C4-2B (cell line): ENCODE data around the gene RPS8.
"Not testable (repeated sequence)": the region's sequence is repeated elsewhere in the genome, so short reads cannot be mapped to it uniquely, and the experiment has no call there.

ENCODE experiments used
- H3K27ac ChIP-seq: fragments of 450-650 bp; 2 replicates; pipeline ENCODE4 v1.5.1; 2017
- CTCF ChIP-seq: fragments of 450-650 bp; conservative IDR thresholded peaks from 2 replicates; pipeline ENCODE4 v1.5.1; 2017; ENCODE audit warnings: mild to moderate bottlenecking
- ZFX ChIP-seq: fragments of 450-650 bp; IDR thresholded peaks from 2 replicates; pipeline ENCODE4 v1.6.1; 2017

RPS8 gene

GRCh38 chr1:44740179-44740617 is 35.1 kb upstream of the RPS8 start:
- TF ChIP-seq CTCF (no peak), ZFX (no peak)
- H3K27ac ChIP-seq = peak overlapping the region; percentile 93

GRCh38 chr1:44743211-44743610 is 32.1 kb upstream of the RPS8 start:
- H3K27ac ChIP-seq = no peak overlapping the region
- TF ChIP-seq CTCF = no peak
- TF ChIP-seq ZFX = no peak

- no peak overlapping the region for H3K27ac ChIP-seq
- TF ChIP-seq CTCF (no peak), ZFX (no peak)
Measured at GRCh38 chr1:44747878-44748277, 27.5 kb upstream of the RPS8 start.

GRCh38 chr1:44757420-44757819 is 17.9 kb upstream of the RPS8 start:
- no peak for TF ChIP-seq CTCF
- TF ChIP-seq ZFX = no peak
- no peak overlapping the region for H3K27ac ChIP-seq

- TF ChIP-seq ZFX = no peak
- no peak for TF ChIP-seq CTCF
- no peak overlapping the region for H3K27ac ChIP-seq
Measured at GRCh38 chr1:44759077-44759476, 16.3 kb upstream of the RPS8 start.

GRCh38 chr1:44760876-44761275 is 14.5 kb upstream of the RPS8 start:
- no peak for TF ChIP-seq ZFX
- TF ChIP-seq CTCF = no peak

GRCh38 chr1:44766421-44766820 is 8.9 kb upstream of the RPS8 start:
- H3K27ac ChIP-seq = not testable (repeated sequence)

More at GRCh38 chr1:44760876-44761275, 14.5 kb upstream of the RPS8 start:
- no peak overlapping the region for H3K27ac ChIP-seq

DNA sequence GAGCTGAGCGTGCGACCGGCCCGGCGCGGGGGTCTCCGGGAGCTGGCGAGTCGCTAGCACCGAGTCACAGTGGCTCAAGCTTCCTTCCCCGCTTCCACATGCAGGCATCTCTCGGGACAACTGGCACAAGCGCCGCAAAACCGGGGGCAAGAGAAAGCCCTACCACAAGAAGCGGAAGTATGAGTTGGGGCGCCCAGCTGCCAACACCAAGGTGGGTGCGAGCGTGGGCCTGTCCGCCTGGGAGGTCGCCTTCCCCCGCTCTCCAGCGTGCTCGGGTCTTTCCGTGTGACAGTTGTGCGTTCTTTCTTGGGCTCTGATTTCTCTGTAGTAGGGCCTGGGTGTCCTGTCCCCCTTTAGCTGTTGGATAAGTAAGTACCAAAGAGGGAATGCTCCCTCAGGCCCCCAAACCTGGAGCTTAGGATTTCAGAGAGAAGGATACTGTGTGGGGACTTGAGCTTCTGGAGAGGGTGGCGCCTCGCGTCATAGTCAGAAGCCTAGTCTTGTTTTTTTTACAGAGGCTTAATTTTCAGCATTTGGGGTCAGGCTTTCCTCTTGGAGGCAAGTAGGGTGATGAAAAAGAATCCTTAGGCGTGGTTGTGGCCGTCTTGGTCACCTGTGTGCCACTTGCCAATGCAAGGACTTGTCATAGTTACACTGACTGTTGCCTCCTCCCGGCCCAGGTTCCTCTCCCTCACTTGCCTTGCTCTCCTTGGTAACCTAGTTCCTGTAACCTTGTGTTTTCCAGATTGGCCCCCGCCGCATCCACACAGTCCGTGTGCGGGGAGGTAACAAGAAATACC is 790 bp downstream of the RPS8 start:
- H3K27ac ChIP-seq = peak overlapping the region; percentile 94
- peak; percentile 48; the same call in 1 of the 2 replicates for TF ChIP-seq ZFX
- no peak for TF ChIP-seq CTCF
